ENCODE results near the gene CDKN2B.
"Not testable (repeated sequence)": the region's sequence is repeated elsewhere in the genome, so short reads cannot be mapped to it uniquely, and the experiment has no call there.

Gene CDKN2B

DNA sequence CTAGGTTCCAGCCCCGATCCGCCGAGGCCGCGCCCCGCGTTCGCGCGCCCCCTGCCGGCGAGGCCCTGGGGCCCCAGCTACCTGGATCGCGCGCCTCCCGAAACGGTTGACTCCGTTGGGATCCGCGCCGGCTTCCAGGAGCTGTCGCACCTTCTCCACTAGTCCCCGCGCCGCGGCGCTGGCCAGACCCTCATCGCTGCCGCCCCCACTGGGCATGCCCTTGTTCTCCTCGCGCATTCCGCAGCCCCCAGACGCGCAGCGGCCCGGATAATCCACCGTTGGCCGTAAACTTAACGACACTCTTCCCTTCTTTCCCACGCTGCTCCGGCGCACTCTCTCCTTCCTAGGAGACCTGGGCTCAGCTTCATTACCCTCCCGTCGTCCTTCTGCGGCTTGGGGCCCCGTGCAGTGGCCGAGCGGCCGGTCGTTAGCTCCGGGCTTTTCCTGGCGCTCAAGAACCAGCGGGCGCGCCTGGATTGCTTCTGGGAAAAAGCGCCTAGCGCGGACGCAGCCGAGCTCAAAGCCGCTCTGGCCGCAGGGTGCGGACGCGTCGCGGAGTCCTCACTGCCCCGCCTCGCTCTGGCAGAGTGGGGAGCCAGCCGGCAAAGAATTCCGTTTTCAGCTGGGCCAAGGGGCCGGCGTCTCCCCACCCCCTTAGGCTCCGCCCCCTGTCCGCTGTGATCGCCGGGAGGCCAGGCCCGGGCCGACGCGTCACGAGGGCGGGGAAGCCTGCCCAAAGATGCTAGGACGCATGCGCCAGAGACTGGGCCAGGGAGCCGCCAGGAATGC, at the start of gene CDKN2B:
Gene CDKN2B, minus strand, starts transcription at position 589 of the 789 bp plus-strand sequence. Its CDS starts 352 bp downstream, at position 237.
- DNase-seq (ENCODE audit: low read depth) = peak; percentile 90
- peak within 1 kb of the TSS; percentile 85 for H3K4me3 ChIP-seq (ENCODE audit: low read depth, low read length)
- TF ChIP-seq, protein P1, sequence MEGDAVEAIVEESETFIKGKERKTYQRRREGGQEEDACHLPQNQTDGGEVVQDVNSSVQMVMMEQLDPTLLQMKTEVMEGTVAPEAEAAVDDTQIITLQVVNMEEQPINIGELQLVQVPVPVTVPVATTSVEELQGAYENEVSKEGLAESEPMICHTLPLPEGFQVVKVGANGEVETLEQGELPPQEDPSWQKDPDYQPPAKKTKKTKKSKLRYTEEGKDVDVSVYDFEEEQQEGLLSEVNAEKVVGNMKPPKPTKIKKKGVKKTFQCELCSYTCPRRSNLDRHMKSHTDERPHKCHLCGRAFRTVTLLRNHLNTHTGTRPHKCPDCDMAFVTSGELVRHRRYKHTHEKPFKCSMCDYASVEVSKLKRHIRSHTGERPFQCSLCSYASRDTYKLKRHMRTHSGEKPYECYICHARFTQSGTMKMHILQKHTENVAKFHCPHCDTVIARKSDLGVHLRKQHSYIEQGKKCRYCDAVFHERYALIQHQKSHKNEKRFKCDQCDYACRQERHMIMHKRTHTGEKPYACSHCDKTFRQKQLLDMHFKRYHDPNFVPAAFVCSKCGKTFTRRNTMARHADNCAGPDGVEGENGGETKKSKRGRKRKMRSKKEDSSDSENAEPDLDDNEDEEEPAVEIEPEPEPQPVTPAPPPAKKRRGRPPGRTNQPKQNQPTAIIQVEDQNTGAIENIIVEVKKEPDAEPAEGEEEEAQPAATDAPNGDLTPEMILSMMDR (IDR thresholded peaks at IDR 0.05; ENCODE audit: control insufficient read depth, extremely low read depth, insufficient read depth) = peak; percentile 97

- DNase-seq (ENCODE audit: low read depth) = not testable (repeated sequence)
Measured at GRCh38 chr9:22057972-22058371, 48.9 kb upstream of the CDKN2B start.

DNA sequence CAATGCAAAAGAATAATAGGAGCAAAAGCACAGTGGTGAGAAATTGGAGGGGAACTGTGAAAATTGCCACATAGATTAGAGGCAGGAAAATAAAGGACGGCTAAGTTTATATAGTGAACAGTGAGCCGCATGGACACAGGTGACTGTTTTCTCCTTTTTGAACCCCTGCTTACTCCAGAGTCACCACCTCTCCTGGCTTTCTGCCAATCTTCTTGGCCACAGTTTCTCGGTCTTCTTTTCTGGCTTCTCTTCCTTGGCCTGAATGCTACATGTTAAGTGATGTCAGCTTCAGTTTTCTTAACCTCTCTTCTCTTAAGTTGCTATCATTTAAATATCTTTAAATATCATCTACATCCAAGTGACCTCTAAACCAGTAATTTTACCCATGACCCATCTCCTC, 47.3 kb upstream of the CDKN2B start:
- no peak overlapping the region for H3K4me3 ChIP-seq (ENCODE audit: low read depth, low read length)
- TF ChIP-seq, protein P1 (IDR thresholded peaks at IDR 0.05; ENCODE audit: control insufficient read depth, extremely low read depth, insufficient read depth) = no peak
- DNase-seq (ENCODE audit: low read depth) = no peak

More at GRCh38 chr9:22057972-22058371, 48.9 kb upstream of the CDKN2B start:
- not testable (repeated sequence) for H3K4me3 ChIP-seq (ENCODE audit: low read depth, low read length)

GRCh38 chr9:22055090-22055489, 46.0 kb upstream of the CDKN2B start:
- no peak overlapping the region for H3K4me3 ChIP-seq (ENCODE audit: low read depth, low read length)
- TF ChIP-seq, protein P1 (IDR thresholded peaks at IDR 0.05; ENCODE audit: control insufficient read depth, extremely low read depth, insufficient read depth) = no peak
- no peak for DNase-seq (ENCODE audit: low read depth)

GRCh38 chr9:22054529-22054928, 45.4 kb upstream of the CDKN2B start:
- H3K4me3 ChIP-seq (ENCODE audit: low read depth, low read length) = no peak overlapping the region
- TF ChIP-seq, protein P1 (IDR thresholded peaks at IDR 0.05; ENCODE audit: control insufficient read depth, extremely low read depth, insufficient read depth) = no peak
- DNase-seq (ENCODE audit: low read depth) = no peak

DNA sequence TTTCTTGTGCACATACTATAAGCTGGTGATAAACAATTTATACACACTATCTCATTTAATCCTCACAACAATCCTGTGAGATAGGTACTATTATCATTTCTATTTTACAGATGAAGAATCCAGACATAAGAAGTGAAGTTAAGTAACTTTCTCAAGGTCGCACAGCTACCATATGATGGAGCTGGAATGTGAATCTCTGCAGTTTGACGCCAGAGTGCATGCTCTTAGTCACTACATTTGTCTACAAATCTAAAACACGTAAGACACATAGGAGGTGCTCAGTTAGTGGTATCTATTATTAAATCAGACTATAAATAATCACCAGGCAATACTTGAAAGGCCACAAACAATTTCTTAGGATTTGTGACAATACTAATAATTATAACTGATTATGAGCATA, 45.0 kb upstream of the CDKN2B start:
- no peak overlapping the region for H3K4me3 ChIP-seq (ENCODE audit: low read depth, low read length)
- TF ChIP-seq, protein P1 (IDR thresholded peaks at IDR 0.05; ENCODE audit: control insufficient read depth, extremely low read depth, insufficient read depth) = no peak
- no peak for DNase-seq (ENCODE audit: low read depth)

DNA sequence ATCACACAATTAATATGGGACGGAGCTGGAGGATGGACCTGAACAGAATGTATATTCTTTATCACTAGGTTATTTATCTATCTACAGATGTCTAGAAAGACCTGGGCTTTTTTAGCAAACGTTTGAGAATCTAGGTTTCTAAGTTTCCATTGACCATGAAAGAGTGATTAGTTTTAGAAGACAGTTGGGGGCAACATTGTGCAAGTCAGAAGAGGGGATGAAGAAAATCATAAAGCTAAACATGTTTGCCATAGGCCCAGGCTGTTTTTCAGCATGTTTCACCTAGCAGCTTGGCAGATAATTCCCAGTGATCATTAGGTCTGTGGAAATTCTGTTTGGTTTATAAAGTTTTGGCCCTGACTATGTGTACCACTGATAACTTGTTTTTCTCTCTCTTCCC, 44.1 kb upstream of the CDKN2B start:
- TF ChIP-seq, protein P1 (IDR thresholded peaks at IDR 0.05; ENCODE audit: control insufficient read depth, extremely low read depth, insufficient read depth) = no peak
- H3K4me3 ChIP-seq (ENCODE audit: low read depth, low read length) = no peak overlapping the region
- DNase-seq (ENCODE audit: low read depth) = no peak

Measured in LNCaP clone FGC (cell line).